GM12891 (cell line): ENCODE measurements around the gene TTL.

Experiments
- POLR2A ChIP-seq: IDR thresholded peaks from 2 replicates; pipeline ENCODE4 v1.6.1; 2011; ENCODE audit warnings: low read depth, low read length, control low read depth
- POLR2AphosphoS5 ChIP-seq: IDR thresholded peaks from 2 replicates; pipeline ENCODE4 v1.6.1; 2011; ENCODE audit warnings: low read depth, low read length, control low read depth

DNA sequence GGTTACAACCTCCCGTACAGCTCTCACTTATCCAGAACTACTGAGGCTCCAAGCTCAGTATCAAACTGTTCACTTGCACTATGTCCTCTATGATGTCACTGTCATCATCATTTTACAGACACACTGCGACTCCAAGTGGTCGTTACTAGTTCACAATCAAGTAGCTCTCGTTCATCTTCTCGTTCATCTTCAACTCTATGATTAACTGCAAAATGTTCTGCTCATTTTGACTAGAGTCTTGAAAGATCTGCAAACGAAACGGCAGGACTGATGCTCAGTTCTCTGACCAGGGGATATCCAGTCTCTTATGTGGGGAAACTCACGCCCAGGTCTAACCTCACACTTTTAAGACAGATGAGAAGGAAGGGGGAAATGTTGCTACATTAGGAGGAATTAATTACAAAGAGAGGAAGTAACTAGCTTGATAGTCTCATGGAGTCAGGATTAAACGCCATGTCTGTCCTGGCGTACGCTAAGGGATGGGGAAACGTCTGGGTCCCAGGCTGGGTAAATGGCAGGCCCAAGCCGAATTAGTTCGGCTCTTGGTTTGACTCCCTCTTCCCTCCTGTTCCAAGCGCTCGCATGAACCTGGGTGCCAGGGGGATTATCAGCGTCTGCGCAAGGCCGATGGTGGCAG is 101.7 kb downstream of the TTL start:
- TF ChIP-seq POLR2AphosphoS5, result no peak
- no peak for TF ChIP-seq POLR2A
